ENCODE data around the gene TCF7L2.

GRCh38 chr10:113103131-113103840 lies 153.2 kb downstream of the TCF7L2 start:
- TF ChIP-seq CTCF (IDR thresholded peaks at IDR 0.05) (no peak), EP300 (IDR thresholded peaks at IDR 0.05) (no peak)

Measured in tibial nerve (tissue), 4 donors.